ENCODE measurements around the gene GPC6.

Gene GPC6

DNA sequence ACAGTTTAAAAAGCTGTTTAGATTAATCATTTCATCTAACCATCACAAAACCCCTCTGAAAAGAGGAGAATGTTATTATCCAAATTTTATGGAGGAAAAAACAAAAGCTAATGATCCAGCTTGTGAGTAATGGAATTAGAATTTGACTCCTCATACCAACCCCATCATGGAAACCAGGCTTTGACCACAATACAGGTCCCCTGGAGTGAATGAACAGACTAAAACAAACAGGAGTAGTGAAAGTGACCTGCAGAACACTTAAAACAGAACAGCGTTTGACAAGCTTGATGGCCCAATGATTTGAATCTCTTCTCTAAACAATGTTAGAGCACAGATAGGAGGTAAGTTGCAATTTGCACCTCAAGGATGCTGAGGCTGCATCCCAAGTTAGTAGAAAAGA is 1022.9 kb downstream of the GPC6 start (continued):
- TF ChIP-seq ZNF24 (tag by site-specific recombination; IDR thresholded peaks at IDR 0.05) (no peak), ZNF248 (tag by site-specific recombination; IDR thresholded peaks at IDR 0.05) (no peak), ZNF776 (tag by site-specific recombination; IDR thresholded peaks at IDR 0.05; ENCODE audit: borderline replicate concordance) (no peak), ZNF16 (tag by site-specific recombination; IDR thresholded peaks at IDR 0.05; ENCODE audit: low read depth) (no peak), ZNF558 (tag by site-specific recombination; IDR thresholded peaks at IDR 0.05) (no peak), ZNF585B (tag by site-specific recombination; IDR thresholded peaks at IDR 0.05) (no peak), PRDM6 (tag by site-specific recombination; IDR thresholded peaks at IDR 0.05) (peak; percentile 51; the same call in 1 of the 2 replicates), ZNF510 (tag by site-specific recombination; IDR thresholded peaks at IDR 0.05; ENCODE audit: insufficient replicate concordance) (no peak), ZBTB20 (tag by site-specific recombination; IDR thresholded peaks at IDR 0.05) (no peak), GFI1B (tag by site-specific recombination; IDR thresholded peaks at IDR 0.05) (0 out of 2 replicates have a peak, but pooled peaks have one; percentile 30), GLIS1 (tag by site-specific recombination; IDR thresholded peaks at IDR 0.05) (peak; percentile 71), ZNF202 (tag by site-specific recombination; IDR thresholded peaks at IDR 0.05; ENCODE audit: borderline replicate concordance) (no peak), ZNF654 (tag by site-specific recombination; IDR thresholded peaks at IDR 0.05; ENCODE audit: low read depth) (no peak), WT1 (tag by site-specific recombination; IDR thresholded peaks at IDR 0.05) (0 out of 2 replicates have a peak, but pooled peaks have one; percentile 31), ZNF626 (tag by site-specific recombination; IDR thresholded peaks at IDR 0.05) (no peak), ZNF600 (tag by site-specific recombination; IDR thresholded peaks at IDR 0.05) (0 out of 2 replicates have a peak, but pooled peaks have one; percentile 31), SP3 (tag by site-specific recombination; IDR thresholded peaks at IDR 0.05) (no peak), IKZF3 (tag by site-specific recombination; IDR thresholded peaks at IDR 0.05) (peak; percentile 36; the same call in 1 of the 2 replicates), ZNF560 (tag by site-specific recombination; IDR thresholded peaks at IDR 0.05; ENCODE audit: borderline replicate concordance) (no peak), INSM2 (tag by site-specific recombination; IDR thresholded peaks at IDR 0.05) (no peak), ZBTB48 (tag by site-specific recombination; IDR thresholded peaks at IDR 0.05) (no peak), ZNF133 (tag by site-specific recombination; IDR thresholded peaks at IDR 0.05) (no peak), ZNF777 (tag by site-specific recombination; IDR thresholded peaks at IDR 0.05; ENCODE audit: borderline replicate concordance) (no peak), ZNF521 (tag by site-specific recombination; IDR thresholded peaks at IDR 0.05) (no peak)
- TF ChIP-seq, protein P1, sequence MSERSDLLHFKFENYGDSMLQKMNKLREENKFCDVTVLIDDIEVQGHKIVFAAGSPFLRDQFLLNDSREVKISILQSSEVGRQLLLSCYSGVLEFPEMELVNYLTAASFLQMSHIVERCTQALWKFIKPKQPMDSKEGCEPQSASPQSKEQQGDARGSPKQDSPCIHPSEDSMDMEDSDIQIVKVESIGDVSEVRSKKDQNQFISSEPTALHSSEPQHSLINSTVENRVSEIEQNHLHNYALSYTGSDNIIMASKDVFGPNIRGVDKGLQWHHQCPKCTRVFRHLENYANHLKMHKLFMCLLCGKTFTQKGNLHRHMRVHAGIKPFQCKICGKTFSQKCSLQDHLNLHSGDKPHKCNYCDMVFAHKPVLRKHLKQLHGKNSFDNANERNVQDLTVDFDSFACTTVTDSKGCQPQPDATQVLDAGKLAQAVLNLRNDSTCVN (tag by site-specific recombination; optimal IDR thresholded peaks at IDR 0.05): no peak
- TF ChIP-seq, protein P2, sequence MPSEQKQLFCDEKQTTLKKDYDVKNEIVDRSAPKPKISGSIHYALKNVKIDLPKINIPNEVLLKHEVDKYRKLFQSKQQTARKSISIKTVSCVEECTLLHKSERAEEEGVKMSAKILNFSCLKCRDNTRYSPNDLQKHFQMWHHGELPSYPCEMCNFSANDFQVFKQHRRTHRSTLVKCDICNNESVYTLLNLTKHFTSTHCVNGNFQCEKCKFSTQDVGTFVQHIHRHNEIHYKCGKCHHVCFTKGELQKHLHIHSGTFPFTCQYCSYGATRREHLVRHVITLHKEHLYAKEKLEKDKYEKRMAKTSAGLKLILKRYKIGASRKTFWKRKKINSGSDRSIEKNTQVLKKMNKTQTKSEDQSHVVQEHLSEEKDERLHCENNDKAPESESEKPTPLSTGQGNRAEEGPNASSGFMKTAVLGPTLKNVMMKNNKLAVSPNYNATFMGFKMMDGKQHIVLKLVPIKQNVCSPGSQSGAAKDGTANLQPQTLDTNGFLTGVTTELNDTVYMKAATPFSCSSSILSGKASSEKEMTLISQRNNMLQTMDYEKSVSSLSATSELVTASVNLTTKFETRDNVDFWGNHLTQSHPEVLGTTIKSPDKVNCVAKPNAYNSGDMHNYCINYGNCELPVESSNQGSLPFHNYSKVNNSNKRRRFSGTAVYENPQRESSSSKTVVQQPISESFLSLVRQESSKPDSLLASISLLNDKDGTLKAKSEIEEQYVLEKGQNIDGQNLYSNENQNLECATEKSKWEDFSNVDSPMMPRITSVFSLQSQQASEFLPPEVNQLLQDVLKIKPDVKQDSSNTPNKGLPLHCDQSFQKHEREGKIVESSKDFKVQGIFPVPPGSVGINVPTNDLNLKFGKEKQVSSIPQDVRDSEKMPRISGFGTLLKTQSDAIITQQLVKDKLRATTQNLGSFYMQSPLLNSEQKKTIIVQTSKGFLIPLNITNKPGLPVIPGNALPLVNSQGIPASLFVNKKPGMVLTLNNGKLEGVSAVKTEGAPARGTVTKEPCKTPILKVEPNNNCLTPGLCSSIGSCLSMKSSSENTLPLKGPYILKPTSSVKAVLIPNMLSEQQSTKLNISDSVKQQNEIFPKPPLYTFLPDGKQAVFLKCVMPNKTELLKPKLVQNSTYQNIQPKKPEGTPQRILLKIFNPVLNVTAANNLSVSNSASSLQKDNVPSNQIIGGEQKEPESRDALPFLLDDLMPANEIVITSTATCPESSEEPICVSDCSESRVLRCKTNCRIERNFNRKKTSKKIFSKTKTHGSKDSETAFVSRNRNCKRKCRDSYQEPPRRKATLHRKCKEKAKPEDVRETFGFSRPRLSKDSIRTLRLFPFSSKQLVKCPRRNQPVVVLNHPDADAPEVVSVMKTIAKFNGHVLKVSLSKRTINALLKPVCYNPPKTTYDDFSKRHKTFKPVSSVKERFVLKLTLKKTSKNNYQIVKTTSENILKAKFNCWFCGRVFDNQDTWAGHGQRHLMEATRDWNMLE (tag by site-specific recombination; conservative IDR thresholded peaks at IDR 0.05; ENCODE audit: low read depth): no peak
